Left lobe of liver (tissue), 2 donors: ENCODE data around the gene ATP1B3. TPM values are rescaled to one million over a fixed set of nuclear protein-coding genes. Genes with fewer than 3 reads are reported as not detected.
"Not testable (repeated sequence)": the region's sequence is repeated elsewhere in the genome, so short reads cannot be mapped to it uniquely, and the experiment has no call there.

Experiments
- ATAC-seq: fragments of 200-7000 bp; cut with Tn5 transposase; one replicate; pipeline ENCODE4 v1.9.1; 2020; ENCODE audit warnings: mild to moderate bottlenecking, moderate library complexity
- DNase-seq: peaks from one replicate; pipeline ENCODE4 v3.0.0-alpha.2; 2020; ENCODE audit warnings: low spot score
- total RNA-seq: library from RNA; stranded (reverse); gene quantifications from one replicate; pipeline ENCODE4 v1.2.1, GENCODE V29; 2021
- donor health status: DM: no; HTN: no; CAD: no; lungs with moderate emphysema.
- donor health status: DM: no; HTN: yes; CAD: no.

Gene ATP1B3
- total RNA-seq, 1 donor from 2014 or later = 4.4 TPM

DNA sequence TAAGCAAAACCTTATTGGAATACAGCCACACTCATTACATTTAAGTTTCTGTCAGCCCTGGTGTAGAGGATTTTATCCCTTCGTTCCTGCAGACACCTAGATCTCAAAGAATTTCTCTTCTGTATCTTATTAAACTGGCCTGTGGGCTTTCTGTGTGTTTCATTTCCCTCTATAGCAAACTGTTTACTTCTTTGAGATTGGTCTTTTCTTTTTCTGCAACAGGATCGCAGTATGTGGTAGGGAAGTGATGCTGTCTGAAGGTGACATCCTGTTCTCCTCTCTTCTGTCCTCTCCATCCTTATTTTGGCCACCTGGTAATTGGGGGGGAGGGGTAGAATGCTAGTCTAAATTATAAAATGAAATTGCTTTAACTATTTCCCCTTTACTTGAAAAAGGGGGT lies 25.5 kb downstream of the ATP1B3 start:
- DNase-seq (no peak), ATAC-seq (no peak)

DNA sequence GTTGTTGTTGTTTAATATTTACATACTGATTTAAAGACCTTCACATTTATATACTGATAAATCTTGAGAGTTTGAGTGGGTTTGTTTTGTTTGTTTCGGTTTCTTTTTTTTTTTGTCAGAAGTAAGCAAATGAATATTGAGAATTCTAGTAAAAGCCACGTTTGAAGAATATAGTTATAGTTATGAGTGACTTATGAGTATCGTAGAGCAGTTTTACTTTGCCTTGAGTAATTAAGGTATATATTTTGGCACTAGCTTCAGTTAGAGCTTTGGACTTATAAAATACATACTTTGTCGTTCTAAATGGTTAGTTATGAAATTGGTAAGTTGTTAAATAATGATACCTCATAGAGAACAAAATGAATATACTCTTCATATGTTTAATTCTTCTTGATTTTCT lies 27.8 kb downstream of the ATP1B3 start:
- no peak for DNase-seq
- no peak for ATAC-seq

- DNase-seq (no peak), ATAC-seq (no peak)
These were observed 28.7 kb downstream of the ATP1B3 start for GRCh38 chr3:141905129-141905528.

DNA sequence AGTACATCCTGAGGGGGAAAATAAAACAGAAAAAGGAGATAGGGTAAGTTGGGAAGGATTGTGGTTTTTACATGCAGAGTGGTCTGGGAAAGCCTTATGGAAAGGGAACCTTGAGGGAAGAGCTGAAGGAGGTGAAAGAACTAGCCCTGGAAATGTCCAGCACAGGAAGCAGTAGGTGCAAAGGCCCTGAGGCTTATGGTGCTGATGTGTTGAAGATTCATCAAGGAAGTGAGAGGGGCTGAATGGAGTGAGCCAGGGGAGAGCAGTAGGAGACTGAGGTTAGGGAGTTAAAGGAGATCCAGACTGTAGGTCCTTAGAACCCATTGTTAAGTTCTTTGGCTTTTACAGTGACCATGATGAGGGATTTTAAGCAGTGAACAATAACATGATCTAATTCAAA lies 33.0 kb downstream of the ATP1B3 start:
- ATAC-seq (no peak), DNase-seq (no peak)

DNA sequence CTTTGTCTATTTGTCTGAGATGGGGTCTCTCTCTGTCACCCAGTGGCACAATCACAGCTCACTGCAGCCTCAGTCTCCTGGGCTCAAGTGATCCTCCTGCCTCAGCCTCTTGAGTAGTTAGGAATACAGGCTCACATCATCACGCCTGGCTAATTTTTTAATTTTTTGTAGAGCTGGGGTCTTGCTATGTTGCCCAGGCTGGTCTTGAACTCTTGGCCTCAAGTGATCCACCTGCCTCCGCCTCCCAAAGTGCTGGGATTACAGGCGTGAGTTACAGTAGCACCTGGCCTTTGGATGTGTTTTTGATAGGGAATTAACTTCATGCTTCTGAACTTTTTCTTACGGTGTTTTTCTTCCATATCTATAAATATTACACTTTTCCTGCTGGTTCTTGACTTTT lies 33.5 kb downstream of the ATP1B3 start:
- ATAC-seq, DNase-seq: not testable (repeated sequence)

DNA sequence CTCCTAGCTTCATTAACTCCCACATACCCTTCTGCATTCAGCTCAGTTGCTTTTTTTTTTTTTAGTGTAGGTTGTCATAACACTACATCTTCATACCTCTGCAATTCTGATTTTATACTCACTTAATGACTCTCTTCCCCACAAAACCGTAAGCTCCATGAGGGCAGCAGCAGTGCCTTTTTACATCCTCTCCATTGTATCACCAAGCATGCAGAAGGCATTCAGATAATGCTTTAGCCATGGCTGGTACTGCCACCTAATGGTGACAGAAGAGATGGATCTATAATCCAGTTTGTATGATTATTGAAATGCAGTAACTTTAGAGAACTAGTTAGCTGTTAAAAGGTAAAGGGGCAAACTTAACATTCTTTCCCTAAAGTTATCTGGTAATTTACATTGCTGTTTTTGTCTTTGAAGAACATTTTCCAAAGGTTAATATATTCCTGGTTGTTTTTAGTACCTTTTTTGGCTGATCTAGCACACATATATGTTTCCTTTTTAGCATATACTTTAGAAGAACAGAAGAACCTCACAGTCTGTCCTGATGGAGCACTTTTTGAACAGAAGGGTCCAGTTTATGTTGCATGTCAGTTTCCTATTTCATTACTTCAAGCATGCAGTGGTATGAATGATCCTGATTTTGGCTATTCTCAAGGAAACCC lies 36.8 kb downstream of the ATP1B3 start:
- ATAC-seq (peak; percentile 88), DNase-seq (no peak)

DNA sequence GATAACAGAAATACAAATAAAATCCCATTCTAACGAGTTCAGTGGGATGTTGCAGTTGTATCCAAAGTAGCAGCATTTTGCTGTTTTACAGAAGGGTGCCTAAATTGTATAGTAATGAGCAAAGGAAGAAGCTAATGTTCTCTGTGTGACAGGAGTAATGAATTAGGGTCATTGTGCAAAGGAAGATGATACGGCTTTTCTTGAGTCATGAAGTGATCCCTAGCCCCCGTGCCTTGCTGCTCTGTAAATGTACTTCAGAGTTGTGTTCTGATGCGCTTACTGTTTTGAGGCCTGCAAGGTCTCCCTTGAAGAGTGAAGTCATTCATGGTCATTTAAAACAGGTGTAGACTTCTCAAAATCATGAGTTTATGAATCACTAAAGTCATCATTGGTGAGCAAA lies 37.9 kb downstream of the ATP1B3 start:
- ATAC-seq (no peak), DNase-seq (no peak)

GRCh38 chr3:141915016-141915415 lies 38.6 kb downstream of the ATP1B3 start:
- ATAC-seq (no peak), DNase-seq (no peak)

DNA sequence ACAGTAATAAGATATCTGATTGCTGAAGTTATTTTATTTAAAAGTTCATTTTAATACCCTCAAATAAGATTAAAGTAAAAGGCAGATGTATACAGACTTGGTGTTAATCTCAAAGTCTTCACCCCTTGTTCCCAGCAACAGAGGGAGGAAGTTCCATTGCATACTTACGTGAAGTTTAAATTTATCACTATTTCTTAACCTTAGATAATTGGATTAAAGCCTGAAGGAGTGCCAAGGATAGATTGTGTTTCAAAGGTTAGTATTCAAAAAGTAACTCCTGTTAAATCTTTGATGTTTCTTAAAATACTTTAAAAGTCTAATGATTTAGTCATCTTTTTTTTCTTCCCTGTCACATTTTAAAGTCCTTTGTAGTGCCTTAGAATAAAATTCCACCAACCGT lies 39.3 kb downstream of the ATP1B3 start:
- DNase-seq = no peak
- no peak for ATAC-seq

- DNase-seq (no peak), ATAC-seq (no peak)
These were observed 44.3 kb downstream of the ATP1B3 start for GRCh38 chr3:141920701-141921100.

DNA sequence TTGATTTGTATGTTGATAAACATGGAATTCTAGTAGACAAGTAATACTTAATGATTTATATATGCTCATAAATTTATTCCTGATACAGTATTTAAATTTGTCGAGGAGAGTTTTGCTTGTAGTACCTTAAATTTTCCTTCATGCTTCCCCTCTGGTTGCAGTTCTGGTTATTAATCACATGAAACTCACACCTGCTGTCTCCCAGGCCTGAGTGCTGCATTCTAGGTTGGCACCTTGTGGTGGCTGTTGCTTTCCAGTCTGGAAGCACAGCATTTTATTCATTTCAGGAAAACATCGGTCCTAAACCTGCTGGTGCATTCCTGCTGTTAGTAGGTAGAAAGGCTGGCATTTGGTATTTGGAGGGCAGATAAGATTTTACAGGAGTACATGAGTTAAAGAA lies 44.9 kb downstream of the ATP1B3 start:
- DNase-seq (no peak), ATAC-seq (no peak)

DNA sequence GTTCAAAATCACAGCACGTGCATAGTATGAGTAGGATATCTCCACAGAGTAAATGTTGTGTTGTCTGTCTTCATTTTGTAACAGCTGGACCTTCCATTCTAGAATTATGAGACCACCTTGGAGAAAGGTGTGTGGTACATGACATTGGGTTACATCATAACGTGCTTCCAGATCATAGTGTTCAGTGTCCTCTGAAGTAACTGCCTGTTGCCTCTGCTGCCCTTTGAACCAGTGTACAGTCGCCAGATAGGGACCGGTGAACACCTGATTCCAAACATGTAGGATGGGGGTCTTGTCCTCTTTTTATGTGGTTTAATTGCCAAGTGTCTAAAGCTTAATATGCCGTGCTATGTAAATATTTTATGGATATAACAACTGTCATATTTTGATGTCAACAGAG lies 49.2 kb downstream of the ATP1B3 start:
- not testable (repeated sequence) for DNase-seq
- peak; percentile 70 for ATAC-seq

DNA sequence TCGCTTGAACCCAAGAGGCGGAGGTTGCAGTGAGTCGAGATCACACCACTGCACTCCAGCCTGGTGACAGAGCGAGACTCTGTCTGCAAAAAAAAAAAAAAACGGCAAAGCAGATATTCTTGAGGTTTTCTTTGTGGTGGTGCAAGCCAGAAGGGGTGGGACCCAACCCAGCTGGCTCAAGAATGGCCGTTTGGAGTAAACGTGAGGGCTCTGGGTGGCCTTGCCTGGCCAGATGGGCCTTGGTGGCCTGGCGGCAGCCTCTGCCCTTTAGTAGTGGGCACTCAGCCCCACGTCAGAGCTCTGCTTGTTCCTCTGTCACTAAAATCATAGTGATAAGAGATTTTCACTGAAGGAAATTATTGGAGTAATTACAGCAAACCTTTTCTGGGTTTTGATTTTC lies 50.5 kb downstream of the ATP1B3 start:
- ATAC-seq (no peak), DNase-seq (peak; percentile 18)

DNA sequence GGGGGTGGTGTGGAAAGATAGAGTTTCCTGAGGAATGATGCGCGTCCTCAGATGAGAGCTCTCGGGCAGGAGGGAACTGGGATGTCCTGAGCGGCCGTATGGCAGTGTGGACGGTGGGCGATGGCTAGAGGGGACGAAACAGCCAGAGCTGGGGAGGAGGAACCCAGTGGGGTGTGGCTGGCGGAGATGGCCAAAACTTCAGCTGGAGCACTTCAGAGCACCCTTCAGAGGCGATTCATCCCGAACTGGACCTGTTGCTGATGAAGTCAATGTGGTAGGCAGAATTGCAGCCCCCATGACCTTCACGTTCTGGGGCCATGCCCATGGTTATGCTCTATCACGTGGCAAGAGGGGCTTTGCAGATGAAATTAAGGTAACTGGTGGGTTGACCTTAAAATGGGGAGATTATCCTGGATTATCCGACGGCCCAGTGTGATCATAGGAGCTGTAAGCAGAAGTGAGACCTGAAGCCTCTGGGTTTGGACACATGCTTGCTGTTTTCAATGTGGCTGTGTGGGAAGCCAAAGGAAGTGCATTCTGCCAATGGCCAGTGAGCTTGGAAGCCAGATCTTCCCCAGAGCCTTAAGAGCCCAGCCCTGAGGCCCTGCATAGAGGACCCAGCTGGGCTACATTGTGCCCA lies 52.3 kb downstream of the ATP1B3 start:
- DNase-seq (peak; percentile 24), ATAC-seq (no peak)

- DNase-seq (peak; percentile 19), ATAC-seq (no peak)
These were observed 53.0 kb downstream of the ATP1B3 start for GRCh38 chr3:141929341-141929995.

- DNase-seq (no peak), ATAC-seq (no peak)
These were observed 54.4 kb downstream of the ATP1B3 start for GRCh38 chr3:141930801-141931200.

GRCh38 chr3:141933421-141934300 lies 57.2 kb downstream of the ATP1B3 start:
- DNase-seq (peak; percentile 29), ATAC-seq (no peak)

DNA sequence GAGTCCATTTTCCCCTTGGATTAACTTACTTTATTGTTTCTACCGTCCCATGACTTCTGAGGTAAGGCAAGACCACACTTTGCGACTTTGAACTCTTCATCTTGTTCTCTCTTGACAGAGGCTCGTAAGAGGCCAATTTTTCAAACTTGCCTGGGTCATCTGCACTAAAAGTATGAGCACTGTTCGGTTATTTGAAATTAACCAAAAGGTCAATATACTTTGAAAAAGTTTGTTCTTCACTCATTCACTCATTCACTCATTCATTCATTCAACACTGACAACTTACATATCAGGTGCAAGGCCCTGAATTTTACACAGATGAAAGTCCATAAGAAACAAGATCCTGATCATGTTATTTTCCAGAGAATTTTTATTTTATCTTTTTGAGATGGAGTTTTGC lies 57.9 kb downstream of the ATP1B3 start:
- no peak for ATAC-seq
- DNase-seq = no peak

DNA sequence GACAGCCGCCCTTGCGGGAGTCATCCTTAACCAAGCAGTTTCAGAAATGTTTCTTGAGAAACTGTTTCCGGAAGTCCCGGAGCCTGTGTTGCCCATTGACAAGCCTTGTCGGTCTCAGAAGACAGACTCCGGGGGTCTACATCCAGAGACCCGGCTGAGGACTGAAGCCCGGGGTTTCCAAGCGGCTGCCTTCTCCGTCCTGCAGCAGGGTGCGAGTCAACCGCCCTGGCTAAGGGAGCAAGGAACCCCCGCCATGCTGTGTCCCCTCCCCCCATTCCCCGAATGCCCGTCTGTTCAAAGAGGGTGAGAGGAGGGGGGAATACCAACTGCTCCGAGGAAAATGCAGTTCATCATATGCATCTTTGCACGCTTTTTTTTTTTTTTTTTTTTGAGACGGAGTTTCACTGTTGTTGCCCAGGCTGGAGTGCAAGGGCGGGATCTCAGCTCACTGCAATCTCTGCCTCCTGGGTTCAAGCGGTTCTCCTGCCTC lies 61.6 kb downstream of the ATP1B3 start:
- DNase-seq = no peak
- ATAC-seq = no peak

DNA sequence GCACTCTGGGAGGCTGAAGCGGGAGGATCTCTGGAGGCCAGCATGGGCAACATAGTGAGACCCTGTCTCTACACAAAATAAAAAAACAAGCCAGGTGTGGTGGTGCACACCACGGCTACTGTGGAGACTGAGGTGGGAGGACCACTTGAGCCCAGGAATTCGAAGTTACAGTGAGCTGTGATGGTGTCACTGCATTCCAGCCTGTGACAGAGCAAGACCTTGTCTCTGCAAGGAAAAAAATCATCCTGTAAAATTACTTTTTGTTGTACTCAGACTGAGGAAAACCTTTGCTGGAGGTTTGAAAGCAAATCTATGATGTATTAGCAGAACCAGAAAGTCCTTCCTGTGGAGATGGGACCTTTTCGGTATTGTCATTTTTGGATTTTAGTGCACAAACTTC lies 63.3 kb downstream of the ATP1B3 start:
- no peak for DNase-seq
- ATAC-seq = no peak

DNA sequence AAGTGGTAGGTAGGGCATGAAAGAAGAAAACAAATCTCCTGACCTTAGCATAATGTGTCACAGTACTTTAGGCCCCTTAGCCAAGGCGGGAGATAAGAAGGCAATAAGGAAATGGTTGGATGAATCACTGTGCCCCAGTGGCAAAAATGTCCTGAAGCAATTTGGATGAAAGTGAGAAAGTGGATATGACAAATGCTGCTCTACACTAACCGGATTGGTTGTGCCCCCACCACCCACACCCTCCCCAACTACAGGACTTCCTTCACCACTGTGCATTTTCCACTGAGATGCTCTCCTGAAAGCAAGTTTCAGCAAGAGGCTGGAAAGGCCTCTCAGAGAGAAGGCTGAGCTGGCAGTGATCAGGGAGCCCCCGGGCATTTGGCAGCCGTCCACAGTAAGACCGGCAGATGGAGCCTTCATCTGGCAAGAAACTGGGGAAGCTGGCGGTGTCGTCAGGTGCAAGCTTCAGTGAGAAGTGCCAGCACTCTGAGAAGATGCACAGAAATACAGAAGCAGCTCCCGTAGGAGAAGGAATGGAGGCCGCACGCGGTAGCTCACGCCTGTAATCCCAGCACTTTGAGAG lies 63.8 kb downstream of the ATP1B3 start:
- no peak for ATAC-seq
- no peak for DNase-seq
